CD4-positive, alpha-beta T cell treated with Interferon gamma for 1 hour (primary cell): ENCODE data around the gene RABGEF1.
"Not testable (repeated sequence)": the region's sequence is repeated elsewhere in the genome, so short reads cannot be mapped to it uniquely, and the experiment has no call there.

ENCODE experiments used
- DNase-seq: peaks from one replicate; pipeline ENCODE4 v3.0.0-alpha.2; 2020

The RABGEF1 gene

DNA sequence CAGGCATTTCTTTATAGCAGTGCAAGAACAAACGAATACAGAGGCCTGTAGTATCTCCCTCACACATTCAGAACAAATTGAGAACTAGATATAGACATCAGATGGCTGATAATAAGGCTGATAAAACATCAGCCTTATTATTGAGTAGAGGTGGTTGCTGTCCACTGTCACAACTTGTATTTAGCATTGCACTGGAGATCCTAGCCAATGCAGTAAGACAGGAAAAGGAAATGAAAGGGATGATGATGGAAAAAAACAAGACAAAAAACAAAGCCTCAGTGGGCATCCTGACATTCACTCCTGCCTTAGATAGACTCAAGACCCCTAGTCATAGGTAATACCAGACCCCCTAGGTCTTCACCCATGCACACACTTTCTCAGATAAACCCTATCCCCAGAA lies 4.7 kb upstream of the RABGEF1 start:
- DNase-seq = no peak

DNA sequence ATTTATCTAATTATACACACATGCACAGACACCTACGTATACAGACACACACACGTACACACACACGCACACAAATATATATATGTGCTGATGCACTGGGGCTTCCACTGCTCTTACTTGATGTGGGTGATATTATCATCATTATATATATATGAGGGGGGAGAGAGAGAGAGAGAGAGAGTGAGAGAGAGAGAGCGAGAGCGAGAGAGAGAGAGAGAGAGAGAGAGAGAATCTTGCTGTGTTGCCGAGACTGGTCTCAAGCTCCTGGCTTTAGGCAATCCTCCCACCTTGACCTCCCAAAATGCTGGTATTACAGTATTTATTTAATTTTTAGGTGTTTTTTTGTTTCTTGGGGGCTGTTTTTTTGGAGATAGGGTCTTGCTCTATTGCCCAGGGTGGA lies 3.6 kb upstream of the RABGEF1 start:
- DNase-seq = no peak

DNA sequence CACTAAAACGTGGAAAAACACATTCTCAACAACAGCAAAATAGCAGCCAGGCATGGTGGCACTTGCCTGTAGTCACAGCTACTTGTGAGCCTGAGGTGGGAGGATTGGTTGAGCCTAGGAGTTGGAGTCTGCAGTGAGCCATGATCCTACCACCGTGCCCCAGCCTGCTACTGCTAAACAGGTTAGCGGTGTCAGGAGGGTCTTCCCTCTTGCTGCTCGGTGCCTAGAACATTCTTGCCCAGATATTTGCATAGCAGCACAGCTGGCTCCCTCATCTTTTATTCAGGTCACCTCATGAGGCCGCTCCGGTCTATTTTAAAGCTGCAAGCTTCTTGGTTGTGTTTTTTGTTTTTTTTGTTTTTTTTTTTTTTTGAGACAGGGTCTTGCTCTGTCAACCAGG lies 2.9 kb upstream of the RABGEF1 start:
- DNase-seq = no peak

DNA sequence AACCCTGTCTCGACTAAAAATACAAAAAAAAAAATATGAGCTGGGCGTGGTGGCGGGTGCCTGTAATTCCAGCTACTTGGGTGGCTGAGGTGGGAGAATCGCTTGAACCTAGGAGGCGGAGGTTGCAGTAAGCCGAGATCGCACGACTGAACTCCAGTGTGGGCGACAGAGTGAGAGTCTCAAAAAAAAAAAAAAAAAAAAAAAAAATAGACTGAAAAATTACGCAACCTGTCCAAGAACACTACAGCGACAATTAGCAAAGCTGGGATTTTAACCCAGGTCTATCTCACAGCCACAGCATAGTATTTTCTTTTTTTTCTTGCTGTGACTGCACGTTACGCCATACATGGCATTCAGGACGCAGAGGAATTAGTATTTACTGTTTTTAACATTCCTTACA lies 1.1 kb upstream of the RABGEF1 start:
- DNase-seq = no peak

DNA sequence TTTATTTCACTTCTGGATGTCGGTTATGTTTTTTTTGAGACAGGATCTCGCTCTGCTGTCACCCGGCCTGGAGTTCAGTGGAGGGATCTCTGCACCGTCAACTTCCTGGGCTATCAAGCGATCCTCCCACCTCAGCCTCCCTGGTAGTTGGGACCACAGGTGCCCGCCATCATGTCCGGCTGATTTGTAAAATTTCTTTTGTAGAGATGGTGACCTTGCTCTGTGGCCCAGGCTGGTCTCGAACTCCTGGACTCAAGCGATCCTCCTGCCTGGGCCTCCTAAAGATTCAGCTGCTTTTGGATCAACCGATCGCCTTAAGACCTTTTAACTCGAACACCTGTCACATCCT lies 606 bp upstream of the RABGEF1 start:
- no peak for DNase-seq

DNA sequence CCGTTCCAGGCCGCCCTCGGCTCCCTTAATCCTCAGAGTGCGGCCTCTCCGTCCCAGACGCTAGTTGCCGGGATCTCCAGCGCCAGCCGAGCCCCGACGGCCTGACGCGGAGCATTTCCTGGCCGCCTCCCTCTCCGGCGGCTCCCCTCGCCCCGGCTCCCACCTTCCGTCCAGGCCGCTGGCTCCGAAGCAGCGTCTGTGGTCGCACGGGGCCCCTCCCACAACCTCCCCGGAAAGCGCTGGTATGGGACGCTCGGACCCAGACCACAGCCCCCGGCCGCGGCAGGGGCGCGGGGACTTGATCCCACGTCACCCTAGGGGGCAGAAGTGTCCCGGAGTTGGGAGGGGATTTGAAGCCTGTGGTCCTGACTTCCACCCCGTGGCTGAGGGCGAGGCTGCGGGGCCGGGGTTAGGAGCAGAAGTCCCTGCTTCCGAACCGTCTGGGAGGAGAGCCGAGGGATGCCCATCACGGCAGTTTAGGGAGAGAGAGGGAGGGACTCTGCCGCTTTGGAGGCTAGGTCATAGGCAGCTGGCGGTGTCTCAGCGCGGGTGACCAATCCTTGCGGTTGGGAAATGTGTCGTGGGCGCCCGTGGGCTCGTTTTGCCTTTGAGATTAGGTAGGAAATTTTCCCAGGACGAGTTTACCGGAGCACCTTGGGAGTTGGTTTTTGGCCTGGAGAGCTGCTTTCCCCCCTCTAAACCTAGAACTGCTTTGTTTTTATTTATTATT lies 612 bp downstream of the RABGEF1 start:
- peak; percentile 46 for DNase-seq

DNA sequence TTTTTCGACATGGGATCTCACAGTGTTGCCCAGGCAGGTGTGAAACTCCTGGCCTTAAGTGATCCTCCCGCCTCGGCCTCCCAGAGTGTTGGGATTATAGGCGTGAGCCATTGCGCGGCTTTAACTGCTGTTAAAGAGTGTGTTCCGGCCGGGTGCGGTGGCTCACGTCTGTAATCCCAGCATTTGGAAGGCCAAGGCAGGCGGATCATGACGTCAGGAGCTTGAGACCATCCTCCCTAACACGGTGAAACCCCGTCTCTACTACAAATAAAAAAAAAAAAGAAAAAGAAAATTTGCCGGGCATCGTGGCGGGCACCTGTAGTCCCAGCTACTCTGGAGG lies 1.1 kb downstream of the RABGEF1 start:
- no peak for DNase-seq

DNA sequence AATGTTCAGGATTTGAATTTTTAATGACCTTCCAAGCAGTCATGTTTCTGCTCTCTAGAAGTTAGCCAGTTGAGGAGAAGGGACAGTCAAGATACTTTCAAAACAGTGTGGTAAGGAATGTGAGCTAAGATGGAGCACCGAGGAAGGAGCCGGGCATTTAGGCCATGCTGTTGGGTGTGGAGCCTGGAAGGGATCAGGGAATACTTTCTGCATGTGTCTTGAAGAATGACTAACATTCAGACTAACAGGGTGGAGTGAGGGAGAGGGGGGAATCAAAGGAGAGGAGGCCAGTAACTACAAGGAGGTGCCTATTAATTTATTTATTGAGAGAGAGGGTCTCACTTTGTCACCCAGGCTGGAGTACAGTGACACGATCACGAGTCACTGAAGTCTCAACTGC lies 1.8 kb downstream of the RABGEF1 start:
- not testable (repeated sequence) for DNase-seq

DNA sequence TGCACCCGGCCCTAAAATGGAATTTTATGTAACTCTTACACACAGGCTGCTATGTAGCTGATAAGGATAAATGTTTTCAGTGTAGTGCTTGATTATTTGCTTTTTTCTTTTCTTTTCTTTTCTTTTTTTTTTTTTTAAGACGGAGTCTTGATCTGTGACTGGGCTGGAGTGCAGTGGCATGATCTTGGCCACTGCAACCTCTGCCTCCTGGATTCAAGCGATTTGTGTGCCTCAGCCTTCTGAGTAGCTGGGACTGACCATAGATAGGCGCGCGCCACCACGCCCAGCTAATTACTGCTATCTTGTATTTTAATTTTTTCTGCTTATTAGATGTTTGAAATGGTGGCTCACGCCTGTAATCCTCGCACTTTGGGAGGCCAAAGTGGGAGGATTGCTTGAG lies 3.4 kb downstream of the RABGEF1 start:
- no peak for DNase-seq

DNA sequence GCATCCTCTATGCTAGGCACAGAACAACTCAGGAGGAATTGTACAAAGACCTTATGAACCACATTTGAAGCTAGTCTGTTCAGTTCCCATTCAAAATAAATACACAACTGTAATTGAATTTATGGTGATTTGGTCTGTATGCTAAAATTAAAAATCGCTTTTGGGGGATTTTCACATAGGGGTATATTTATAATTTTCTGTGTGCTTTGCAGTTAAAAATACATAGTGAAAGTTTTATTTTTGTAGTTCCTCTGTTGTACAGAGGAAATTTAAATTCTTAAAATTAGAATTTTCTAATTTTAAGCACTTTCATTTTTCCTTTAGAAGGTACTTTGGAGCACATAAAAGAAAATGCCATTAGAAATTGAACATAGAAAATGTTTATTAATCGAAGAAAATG lies 6.9 kb downstream of the RABGEF1 start:
- no peak for DNase-seq

DNA sequence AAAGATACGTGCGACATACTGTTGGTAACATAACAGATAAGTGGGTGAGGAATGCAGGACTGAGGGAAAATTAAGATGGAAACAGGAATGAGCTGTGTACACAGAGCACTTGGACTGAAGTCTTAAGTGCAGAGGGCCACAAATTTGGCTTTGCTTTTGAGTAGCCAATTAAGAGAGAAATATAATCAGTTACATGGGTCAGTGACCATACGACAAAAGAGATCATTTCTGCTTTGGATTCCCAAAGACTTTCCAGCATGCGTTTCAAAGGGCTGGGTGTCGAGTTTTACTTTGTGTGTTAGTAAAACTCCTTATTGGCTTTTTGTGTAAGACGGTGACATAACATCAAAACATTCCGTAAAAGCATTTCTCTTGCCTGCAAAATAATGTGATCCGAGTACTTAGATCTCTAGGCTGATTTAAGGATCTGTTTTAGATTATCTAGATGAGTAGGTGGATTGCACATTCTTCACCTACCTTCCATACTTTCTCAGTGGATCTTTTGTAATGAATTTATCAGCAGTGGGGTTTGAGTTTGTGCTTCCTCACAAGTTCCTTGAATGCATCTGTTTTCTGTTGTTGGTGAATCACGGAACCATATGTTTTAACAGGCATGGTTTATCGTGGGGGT lies 7.5 kb downstream of the RABGEF1 start:
- no peak for DNase-seq

DNA sequence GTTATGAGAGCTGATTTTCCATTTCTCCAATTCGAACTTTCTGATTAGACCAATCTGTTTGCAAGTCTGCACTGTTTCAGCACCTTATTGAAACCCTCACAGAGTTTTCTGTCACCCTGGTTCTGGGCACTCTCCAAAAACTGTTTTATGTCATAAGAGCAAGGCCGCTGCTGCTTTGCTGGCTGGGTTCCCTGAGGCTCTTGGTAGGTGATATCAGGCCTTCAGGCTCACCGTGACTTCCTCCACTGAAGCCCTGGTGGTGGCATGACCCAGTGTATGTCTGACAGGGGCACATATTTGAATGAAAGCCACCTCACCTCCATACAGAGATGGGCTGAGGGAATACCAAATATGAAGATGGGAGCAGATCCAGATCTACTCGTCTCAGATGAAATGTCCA lies 8.3 kb downstream of the RABGEF1 start:
- DNase-seq = no peak

DNA sequence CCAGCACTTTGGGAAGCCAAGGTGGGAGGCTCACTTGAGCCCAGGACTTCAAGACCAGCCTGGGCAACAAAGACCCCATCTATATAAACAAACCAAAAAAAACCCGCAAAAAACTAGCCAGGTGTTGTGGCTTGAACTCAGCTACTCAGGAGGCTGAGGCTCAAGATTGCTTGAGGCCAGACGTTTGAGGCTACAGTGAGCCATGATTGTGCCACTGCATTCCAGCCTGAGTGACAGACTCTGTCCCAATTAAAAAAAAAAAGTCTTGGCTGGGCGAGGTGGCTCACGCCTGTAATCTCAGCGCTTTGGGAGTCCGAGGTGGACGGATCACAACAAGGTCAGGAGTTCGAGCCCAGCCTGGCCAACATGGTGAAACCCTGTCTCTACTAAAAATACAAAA lies 11.4 kb downstream of the RABGEF1 start:
- DNase-seq = no peak

DNA sequence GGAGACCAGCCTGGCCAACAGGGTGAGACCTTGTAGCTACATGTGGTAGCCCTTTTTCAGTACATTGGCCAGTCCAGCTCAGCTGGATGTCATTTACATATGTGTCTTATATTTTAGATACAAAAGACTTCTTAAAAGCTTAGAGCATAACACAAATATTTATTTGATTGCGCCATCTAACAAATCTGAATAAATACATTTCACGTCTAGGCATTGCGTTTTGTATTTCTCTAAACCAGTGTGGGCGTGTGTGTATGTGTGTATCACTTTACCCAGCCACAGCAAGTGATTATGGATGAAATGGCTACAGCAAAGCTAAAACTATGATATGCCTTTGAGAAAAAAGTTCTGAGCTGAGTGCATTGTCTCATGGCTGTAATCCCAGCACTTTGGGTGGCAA lies 14.0 kb downstream of the RABGEF1 start:
- no peak for DNase-seq

DNA sequence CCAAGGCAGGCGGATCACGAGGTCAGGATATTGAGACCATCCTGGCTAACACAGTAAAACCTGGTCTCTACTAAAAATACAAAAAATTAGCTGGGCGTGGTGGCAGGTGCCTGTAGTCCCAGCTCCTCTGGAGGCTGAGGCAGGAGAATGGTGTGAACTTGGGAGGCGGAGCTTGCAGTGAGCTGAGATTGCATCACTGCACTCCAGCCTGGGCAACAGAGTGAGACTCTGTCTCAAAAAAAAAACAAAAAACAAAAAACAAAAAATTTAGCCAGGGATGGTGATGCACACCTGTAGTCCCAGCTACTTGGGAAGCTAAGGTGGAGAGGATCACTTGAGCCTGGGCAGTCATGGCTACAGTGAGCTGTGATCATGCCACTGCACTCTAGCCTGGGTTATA lies 14.5 kb downstream of the RABGEF1 start:
- DNase-seq = not testable (repeated sequence)

DNA sequence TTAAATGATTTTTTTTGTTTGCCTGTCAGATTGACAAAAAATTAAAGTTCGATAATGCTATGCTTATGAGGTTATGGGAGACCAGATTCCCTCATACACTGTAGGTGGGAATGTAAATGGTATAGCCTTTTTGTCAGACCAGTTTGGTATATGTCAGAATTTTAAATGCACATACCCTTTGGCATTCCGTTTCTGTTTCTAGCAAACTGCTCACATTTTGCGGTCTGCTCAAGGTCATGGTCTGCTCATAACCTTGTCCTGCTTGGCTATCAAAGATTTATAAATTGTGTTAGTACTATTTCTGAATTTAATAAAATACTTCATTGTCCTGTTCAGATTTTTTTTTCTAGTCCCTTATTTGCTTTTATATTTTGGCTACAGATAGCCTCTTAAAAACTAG lies 15.7 kb downstream of the RABGEF1 start:
- DNase-seq = not testable (repeated sequence)

DNA sequence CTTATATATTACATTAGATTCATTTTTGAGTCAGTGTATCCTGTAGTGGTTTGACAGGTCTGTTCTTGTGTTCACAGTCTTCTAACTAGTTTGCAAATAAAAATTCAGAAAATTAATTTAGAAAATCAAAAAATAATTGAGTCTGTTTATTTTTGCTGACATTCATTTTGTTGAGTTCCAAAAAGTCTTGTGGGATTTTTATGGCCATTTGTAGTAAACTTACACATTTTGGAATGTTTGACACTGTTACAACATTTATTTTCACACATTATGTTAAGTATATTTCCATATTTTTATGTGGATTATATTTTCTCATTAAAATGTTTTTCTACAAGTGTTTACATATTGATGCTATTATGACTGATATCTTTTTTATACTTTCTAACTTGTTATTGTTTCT lies 16.4 kb downstream of the RABGEF1 start:
- no peak for DNase-seq

DNA sequence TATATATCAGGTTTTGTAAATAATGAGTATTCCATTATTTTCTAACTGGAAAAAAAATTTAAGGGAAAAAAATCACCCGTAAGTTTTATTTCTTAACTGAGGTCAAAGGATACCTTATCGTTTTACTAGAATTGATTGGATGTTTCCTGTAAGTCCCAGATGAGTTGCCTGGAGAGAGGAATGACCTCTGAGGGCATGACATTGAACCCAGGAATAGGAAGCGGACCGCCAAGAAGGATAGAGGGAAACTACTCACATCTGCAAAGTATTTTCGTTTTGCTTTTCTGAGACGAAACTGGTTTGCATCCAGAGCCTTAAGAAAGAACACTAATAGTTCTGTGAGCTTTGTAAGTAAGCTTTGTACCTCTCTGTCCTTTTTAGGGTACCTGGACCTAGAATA lies 17.4 kb downstream of the RABGEF1 start:
- no peak for DNase-seq

DNA sequence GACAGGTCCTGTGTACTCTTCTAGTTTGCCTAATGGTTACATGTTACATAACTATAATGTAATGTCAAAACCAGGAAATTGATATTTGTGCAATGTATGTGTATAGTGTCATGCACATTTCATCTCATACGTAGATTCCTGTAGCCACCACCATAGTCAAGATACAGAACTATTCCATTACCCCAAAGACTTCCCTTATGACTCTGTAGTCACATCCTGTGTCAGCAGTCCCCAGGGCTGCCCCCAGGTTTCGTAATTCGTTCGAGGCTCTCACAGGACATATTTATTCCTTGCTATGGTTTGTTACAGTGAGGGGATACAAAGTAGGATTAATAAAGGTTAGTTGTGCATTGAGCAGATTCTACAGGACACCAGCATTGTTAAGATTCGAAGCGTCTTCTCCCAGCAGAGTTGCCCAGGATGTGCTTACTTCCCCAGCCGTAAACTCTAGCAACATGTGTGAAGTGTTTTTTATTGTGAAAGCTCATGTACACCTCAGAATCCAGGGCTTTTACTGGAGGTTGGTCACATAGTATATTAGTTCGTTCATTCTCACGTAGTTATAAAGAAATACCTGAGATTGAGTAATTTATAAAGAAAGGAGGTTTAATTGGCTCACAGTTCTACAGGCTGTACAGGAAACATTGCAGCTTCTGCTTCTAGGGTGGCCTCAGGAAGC lies 18.6 kb downstream of the RABGEF1 start:
- peak; percentile 56 for DNase-seq

DNA sequence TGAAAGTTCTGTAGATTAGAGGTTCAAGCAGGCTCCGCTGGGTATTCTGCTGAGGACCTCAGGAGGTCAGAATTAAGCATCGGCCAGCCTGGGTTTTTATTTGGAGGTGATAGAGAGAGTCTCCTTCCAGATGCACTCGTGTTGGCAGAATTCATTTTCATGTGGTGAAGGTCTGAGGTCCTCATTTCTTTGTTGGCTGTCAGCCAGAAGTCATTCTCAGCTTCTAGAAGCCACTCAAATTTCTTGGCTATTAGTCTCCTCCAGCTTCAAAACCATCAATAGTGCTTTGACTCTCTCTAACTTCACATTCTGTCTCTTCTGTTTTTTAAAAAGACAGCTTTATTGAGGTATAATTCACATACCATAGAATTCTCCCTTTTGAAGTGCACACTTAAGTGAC lies 22.6 kb downstream of the RABGEF1 start:
- DNase-seq = not testable (repeated sequence)

DNA sequence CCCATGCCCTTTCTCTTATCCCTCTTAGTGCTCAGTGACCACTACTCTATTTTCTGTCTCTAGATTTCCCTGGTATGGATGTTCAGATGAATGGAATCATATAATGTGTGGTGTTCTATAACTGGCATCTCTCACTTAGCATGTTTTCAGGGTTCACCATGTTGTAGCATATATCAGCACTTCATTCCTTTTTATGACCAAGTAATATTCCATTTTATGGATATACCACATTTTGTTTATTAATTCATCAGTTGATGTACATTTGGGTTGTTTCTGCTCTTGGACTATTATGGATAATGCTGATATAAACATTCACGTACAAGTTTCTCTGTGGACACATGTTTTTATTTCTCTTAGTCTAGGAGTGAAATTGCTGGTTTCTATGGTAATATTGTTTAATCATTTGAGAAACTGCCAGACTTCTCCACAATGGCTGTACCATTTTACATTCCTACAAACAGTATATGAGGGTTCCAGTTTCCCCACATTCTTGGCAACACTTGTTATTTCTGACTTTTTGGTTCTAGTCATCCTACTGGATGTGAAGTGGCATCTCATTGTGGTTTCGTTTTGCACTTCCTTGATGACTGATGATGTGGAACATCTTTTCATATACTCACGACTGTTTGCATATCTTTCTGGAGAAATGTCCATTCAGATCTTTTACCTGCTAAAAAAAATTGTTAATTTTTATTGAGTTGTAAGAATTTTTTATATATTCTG lies 23.3 kb downstream of the RABGEF1 start:
- not testable (repeated sequence) for DNase-seq

DNA sequence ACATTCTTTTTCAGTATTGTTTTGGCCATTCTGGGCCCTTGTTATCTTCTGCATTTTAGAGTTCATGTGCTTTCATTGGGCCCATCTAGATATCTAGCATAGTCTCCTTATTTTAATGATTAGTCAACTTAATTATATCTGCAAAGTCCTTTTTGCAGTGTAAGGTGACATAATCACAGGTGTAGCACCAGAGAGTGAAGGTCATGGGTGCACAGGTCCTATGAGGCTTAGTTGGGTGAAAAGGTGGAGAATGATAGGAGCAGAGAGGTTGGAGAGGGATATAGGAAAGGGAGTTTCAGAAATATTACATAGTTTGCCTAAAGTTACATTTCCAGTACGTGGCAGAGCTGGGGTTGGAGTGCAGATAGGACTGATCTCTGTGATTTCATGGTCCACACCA lies 24.4 kb downstream of the RABGEF1 start:
- not testable (repeated sequence) for DNase-seq

DNA sequence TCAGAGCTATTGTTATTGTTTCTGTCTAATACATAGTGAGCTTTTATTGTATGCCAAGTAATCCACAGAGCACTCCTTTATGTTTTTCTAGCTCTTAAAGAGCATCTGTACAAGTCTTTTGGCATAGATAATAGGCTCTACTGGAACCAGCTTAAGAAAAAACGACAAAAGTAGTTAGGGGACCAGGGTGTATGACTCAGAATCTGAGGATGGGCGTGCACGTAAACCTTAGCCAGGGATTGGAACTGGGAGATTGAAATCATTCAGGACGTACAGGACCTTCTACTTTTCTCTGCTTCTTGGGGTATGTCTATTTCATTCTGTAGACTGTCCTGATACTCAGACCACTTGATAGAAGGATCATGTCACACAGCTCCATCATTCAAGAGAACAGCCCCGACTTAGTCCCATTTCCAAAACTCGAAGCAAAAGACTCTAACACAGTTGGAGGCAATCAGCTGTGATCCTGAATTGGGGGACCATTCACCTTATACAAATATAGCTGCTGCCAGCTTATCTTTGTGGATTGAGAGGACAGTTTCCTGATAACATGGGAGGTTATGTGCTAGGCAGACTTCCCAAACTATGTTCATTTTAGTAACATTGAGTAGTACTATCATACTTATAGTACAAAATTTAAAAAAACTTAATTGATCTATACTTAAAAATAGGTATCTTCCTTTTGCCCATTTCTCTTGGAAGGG lies 24.9 kb downstream of the RABGEF1 start:
- DNase-seq = not testable (repeated sequence)
